Endothelial cell of umbilical vein (primary cell): Measurements from ENCODE around the gene CNDP2. TPM values are rescaled to one million over a fixed set of nuclear protein-coding genes. Genes with fewer than 3 reads are reported as not detected.

Source experiments
- BruUV-seq: library from RNA; stranded (reverse); fragments of 400-500 nt; replicated peaks from 2 replicates; lab custom pipeline; 2021; lab: Mats Ljungman, UMichigan
- CTCF ChIA-PET: fragments of 300-600, 350-600 bp; sonication (Branson Sonifier 250); formaldehyde crosslinking; loops from one replicate; lab custom pipeline; 2021; ENCODE audit warnings: antibody characterized with exemption, inconsistent platforms; lab: Charles Lee
- POLR2A ChIA-PET: fragments of 300-600, 350-600 bp; sonication (Branson Sonifier 250); formaldehyde crosslinking; loops from one replicate; lab custom pipeline; 2021; ENCODE audit warnings: antibody characterized with exemption, inconsistent platforms; lab: Charles Lee
- DNase-seq: peaks from one replicate; pipeline ENCODE4 v3.0.0-alpha.2; 2011; ENCODE audit warnings: low read depth, low spot score
- FAIRE-seq: peaks from 2 replicates; lab custom pipeline; 2011; peaks lifted over from hg19 to GRCh38; lab: Jason Lieb, UNC
- H2AFZ ChIP-seq: 2 replicates; pipeline ENCODE4 v1.6.0; 2012; ENCODE audit warnings: low read depth, low read length, control low read depth, inconsistent platforms
- H3K27ac ChIP-seq: 2 replicates; pipeline ENCODE4 v1.5.1; 2011; ENCODE audit warnings: low read depth, mild to moderate bottlenecking, control low read depth, low read length, moderate library complexity; ENCODE audit not compliant: insufficient read depth
- H3K27me3 ChIP-seq, 2 experiments: 2 replicates each; pipeline versions ENCODE4 v1.6.0 to v1.6.1; 2011; ENCODE audit warnings: low read length in 2 of 2, mixed read lengths in 1 of 2; ENCODE audit not compliant: control insufficient read depth in 2 of 2, insufficient read depth in 2 of 2
- H3K36me3 ChIP-seq, 2 experiments: 2 replicates in 1 of 2; 3 replicates in 1 of 2; pipeline ENCODE4 v1.5.1; 2011; ENCODE audit warnings: low read length in 2 of 2, mild to moderate bottlenecking in 1 of 2, moderate library complexity in 1 of 2; ENCODE audit not compliant: control insufficient read depth in 2 of 2, insufficient read depth in 2 of 2; ENCODE audit errors: extremely low read depth in 1 of 2
- H3K4me1 ChIP-seq: 3 replicates; pipeline ENCODE4 v1.5.1; 2011; ENCODE audit warnings: mild to moderate bottlenecking, low read length; ENCODE audit not compliant: control insufficient read depth, insufficient read depth; ENCODE audit errors: extremely low read depth
- H3K4me2 ChIP-seq: 2 replicates; pipeline ENCODE4 v1.6.1; 2011; ENCODE audit warnings: low read length, control low read depth, mixed read lengths; ENCODE audit not compliant: insufficient read depth
- H3K4me3 ChIP-seq, 3 experiments: fragments of 200-600 bp in 1 of 3; sonication (generic), shearing (Covaris generic) in 1 of 3; replicated peaks in 1 of 3; 2 replicates each; pipeline ENCODE4 v1.5.1; 2011 to 2016; ENCODE audit warnings: control low read depth in 3 of 3, low read length in 3 of 3, mild to moderate bottlenecking in 2 of 3, inconsistent platforms in 1 of 3, low read depth in 1 of 3, moderate library complexity in 1 of 3; ENCODE audit not compliant: insufficient read depth in 1 of 3
- H3K79me2 ChIP-seq: 2 replicates; pipeline ENCODE4 v1.6.0; 2012; ENCODE audit warnings: low read length, inconsistent platforms; ENCODE audit not compliant: control insufficient read depth, insufficient read depth
- H3K9ac ChIP-seq: replicated peaks from 2 replicates; pipeline ENCODE3; 2011; ENCODE audit warnings: low read length, control low read depth; ENCODE audit not compliant: insufficient read depth; ENCODE audit errors: extremely low read depth
- H3K9me1 ChIP-seq: replicated peaks from 3 replicates; pipeline ENCODE4 v1.6.0; 2011; ENCODE audit warnings: mild to moderate bottlenecking, low read length; ENCODE audit not compliant: control insufficient read depth, insufficient read depth; ENCODE audit errors: extremely low read depth
- H3K9me3 ChIP-seq: replicated peaks from 2 replicates; pipeline ENCODE4 v1.5.1; 2012; ENCODE audit warnings: low read length, inconsistent platforms; ENCODE audit not compliant: control insufficient read depth, insufficient read depth
- H4K20me1 ChIP-seq: replicated peaks from 2 replicates; pipeline ENCODE3; 2011; ENCODE audit warnings: mild to moderate bottlenecking, low read length; ENCODE audit not compliant: control insufficient read depth, insufficient read depth; ENCODE audit errors: extremely low read depth
- FOS ChIP-seq: IDR thresholded peaks from 2 replicates; pipeline ENCODE4 v1.6.1; 2011; ENCODE audit warnings: mild to moderate bottlenecking, low read length, moderate library complexity, borderline replicate concordance; ENCODE audit not compliant: insufficient read depth
- JUN ChIP-seq: IDR thresholded peaks from 2 replicates; pipeline ENCODE4 v1.6.1; 2011; ENCODE audit warnings: borderline replicate concordance, low read depth; ENCODE audit not compliant: insufficient read length, insufficient read depth
- POLR2AphosphoS5 ChIP-seq: IDR thresholded peaks from 2 replicates; pipeline ENCODE4 v1.6.1; 2012; ENCODE audit warnings: low read depth, mild to moderate bottlenecking, control low read depth, low read length, moderate library complexity; ENCODE audit not compliant: insufficient read depth
- dilution Hi-C: fragments of 300-500 bp; cut with MboI; formaldehyde crosslinking; loops from one replicate; pipeline ENCODE4 v1.15.0; 2019; ENCODE audit warnings: low sequenced_read_pairs; ENCODE audit not compliant: extremely low pct_ligation_motif_present
- intact Hi-C: fragments of 100-400 bp; cut with micrococcal nuclease; formaldehyde crosslinking; loops from one replicate; pipeline ENCODE4 v1.10.0; 2022
- polyA plus RNA-seq, 4 experiments: library from polyadenylated mRNA; depleted of rRNA in 3 of 4; stranded (reverse) in 3 of 4; unstranded in 1 of 4; fragments of >200 nt; gene quantifications; 2 replicates each; pipeline versions ENCODE4 v1.2.1 to v1.2.3, GENCODE V29; 2011 to 2012; ENCODE audit warnings: missing spikeins in 1 of 4
- total RNA-seq: library from RNA; stranded (reverse); gene quantifications from 2 replicates; pipeline ENCODE4 v1.2.3, GENCODE V29; 2021
- TF ChIP-seq, protein P1 (sequence below), 2 donors: IDR thresholded peaks; 1 replicate in 1 of 2; 2 replicates in 1 of 2; pipeline ENCODE4 v1.5.1; 2011; ENCODE audit warnings: low read length in 2 of 2, mild to moderate bottlenecking in 2 of 2, moderate library complexity in 2 of 2, control low read depth in 1 of 2, inconsistent platforms in 1 of 2, low read depth in 1 of 2; ENCODE audit not compliant: insufficient read depth in 1 of 2; ENCODE audit errors: extremely low read depth in 1 of 2

CNDP2 gene
- total and polyA plus RNA-seq, 2 donors (not counting 3 experiments of a cell fraction or from before 2014, with no cell fraction given), result 52.9 to 123 TPM

DNA sequence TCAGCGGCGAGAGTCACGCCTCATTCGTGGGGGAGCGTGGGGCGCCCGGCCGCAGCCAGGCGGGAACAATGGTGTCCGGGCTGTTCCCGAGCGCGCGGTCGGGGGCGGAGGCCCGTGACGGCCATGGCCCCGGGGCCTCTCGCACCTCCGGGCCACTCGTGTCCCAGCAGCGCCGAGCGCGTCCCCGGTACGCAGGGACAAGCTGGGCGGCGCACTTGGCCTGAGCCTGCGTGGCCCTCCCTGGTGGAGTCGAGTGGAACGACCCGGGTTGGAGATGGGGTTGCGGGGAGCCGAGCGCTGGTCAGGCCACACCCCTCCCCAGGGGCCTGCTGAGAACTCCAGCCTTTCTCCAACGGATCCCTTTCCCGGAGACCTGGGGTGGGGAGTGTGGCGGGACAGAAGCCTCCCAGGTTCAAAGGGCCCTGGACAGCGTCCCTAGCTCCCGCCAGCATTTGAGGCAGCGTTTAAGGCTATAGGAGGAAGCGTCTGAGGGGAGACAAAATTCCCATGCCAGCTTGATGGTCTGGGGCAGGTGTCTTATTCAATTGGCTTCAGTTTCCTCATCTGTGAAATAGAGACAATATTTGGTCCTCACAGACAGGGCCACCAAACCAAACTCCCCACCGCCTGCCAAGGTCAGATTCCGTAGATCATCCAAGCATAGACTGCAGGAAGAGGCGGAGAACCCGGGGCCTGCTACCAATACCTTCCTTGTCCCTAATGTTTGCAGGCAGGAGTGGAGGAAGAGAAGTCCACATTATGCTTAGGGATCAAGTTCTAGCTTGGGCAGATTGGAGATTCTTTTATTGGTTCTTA lies 553 bp downstream of the CNDP2 start:
- ChIA-PET POLR2A (no interaction called here), CTCF (interaction anchor here (1.0 to 2.3 kb wide), 5 partner anchors 20 to 299 kb away, joined by 3 to 12 read pairs (median 5); no protein-coding TSS in a partner anchor)
- TF ChIP-seq FOS (no peak), JUN (no peak), POLR2AphosphoS5 (peak; percentile 35)
- TF ChIP-seq, protein P1, sequence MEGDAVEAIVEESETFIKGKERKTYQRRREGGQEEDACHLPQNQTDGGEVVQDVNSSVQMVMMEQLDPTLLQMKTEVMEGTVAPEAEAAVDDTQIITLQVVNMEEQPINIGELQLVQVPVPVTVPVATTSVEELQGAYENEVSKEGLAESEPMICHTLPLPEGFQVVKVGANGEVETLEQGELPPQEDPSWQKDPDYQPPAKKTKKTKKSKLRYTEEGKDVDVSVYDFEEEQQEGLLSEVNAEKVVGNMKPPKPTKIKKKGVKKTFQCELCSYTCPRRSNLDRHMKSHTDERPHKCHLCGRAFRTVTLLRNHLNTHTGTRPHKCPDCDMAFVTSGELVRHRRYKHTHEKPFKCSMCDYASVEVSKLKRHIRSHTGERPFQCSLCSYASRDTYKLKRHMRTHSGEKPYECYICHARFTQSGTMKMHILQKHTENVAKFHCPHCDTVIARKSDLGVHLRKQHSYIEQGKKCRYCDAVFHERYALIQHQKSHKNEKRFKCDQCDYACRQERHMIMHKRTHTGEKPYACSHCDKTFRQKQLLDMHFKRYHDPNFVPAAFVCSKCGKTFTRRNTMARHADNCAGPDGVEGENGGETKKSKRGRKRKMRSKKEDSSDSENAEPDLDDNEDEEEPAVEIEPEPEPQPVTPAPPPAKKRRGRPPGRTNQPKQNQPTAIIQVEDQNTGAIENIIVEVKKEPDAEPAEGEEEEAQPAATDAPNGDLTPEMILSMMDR (IDR thresholded peaks at IDR 0.05; ENCODE audit: extremely low read depth in 1 of 2, insufficient read depth in 1 of 2, low read depth in 1 of 2, low read length in 2 of 2), result peak in 1 of 2 donors; percentile 20
- H3K9ac ChIP-seq, result peak overlapping the region; percentile 75
- FAIRE-seq (peak; percentile 78), DNase-seq (no peak)
- peak overlapping the region; percentile 59 for H3K27ac ChIP-seq
- H3K4me2 ChIP-seq, result peak overlapping the region; percentile 75
- peaks cover 3 to 5% of the 10 kb centered on the region in 2 experiments for H3K36me3 ChIP-seq
- H3K79me2 ChIP-seq, result peaks cover 23% of the 10 kb centered on the region
- H3K9me1 ChIP-seq, result no peaks in the 10 kb centered on the region
- intact Hi-C loops, result loop anchor here (1.0 to 10.0 kb wide), 7 partner anchors 28 to 1996 kb away; partner anchors contain the start of genes PTGR3 and TIMM21
- H3K9me3 ChIP-seq, result no peaks in the 10 kb centered on the region
- BruUV-seq, result no TSS peak
- peak overlapping the region; percentile 40 to 89 (median 74) for H3K4me3 ChIP-seq
- H3K4me1 ChIP-seq, result peaks cover 11% of the 10 kb centered on the region
- peaks cover 12 to 18% of the 10 kb centered on the region in 2 experiments for H3K27me3 ChIP-seq
- no peaks in the 10 kb centered on the region for H4K20me1 ChIP-seq
- dilution Hi-C loops, result no loop called here
- peak overlapping the region; percentile 82 for H2AFZ ChIP-seq
